Stimulated activated CD8-positive, alpha-beta memory T cell treated with anti-CD3 and anti-CD28 coated beads, Interleukin-12 subunit alpha, Interleukin-12 subunit beta, amount 100 ng/mL, for 24 hours (primary cell): ENCODE results near the gene DDHD1.
"Not testable (repeated sequence)": the region's sequence is repeated elsewhere in the genome, so short reads cannot be mapped to it uniquely, and the experiment has no call there.

ENCODE experiments used
- DNase-seq: peaks from one replicate; pipeline ENCODE4 v3.0.0-alpha.2; 2020; ENCODE audit errors: extremely low read depth

The DDHD1 gene

DNA sequence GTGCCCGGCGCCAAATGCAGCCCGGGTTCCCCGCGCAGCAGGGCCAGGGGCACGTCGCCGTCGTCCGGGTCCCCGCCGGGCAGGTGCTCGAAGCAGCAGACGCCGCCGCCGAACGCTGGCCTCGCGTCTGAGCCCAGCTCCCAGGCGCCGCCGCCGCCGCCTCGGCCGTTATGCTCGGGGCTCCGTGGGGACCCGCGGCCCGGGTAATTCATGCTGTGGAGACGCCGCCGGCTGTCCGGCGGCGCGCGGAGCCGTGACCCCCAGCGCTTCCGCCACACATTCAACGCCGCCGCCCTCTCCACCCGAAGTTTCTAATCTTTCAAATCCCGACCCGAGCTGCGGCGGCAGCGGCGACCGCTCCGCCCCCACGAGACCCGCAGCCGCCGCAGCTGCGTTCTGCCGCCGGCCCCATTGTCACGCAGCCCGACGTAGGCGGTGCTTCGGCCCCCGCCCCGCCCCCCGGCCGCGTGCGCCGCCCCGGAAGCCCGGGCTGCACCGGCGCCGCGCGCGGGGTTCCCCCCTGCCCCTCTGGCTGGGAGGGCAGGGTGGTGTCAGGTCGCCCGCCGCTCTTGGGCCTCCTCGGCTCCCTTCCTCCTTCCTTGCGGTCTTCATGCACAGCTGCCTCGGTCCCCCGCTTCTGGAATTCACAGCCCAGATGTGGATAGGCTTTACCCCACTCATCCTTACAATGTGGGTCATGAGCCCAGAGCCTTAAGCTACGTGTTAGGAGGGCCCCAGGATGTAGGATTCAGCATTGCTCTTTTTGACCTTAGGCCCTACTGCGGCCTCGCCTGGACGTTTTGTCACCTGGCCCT, at the start of gene DDHD1:
Gene DDHD1, minus strand, starts transcription at position 437 of the 815 bp plus-strand sequence. Its CDS starts 225 bp downstream, at position 212.
- peak; percentile 59 for DNase-seq

DNA sequence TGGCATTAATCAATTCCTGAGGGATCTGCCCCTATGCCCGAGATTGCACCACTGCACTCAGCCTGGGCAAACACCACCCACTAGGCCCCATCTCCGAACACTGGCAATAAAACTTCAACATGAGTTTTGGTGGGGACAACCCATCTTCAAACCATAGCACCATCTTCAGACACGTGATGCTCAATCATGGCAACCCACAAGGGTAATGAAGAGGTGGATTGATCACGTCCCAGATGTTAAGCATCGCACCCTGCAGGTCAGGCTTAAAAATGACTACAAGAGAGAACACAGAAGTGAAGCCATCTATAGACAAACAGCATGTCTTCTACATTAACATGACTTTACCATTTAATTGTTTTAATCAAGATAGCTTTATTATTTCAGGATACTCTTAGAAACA, 42.8 kb upstream of the DDHD1 start:
- DNase-seq = no peak

GRCh38 chr14:53193193-53193592, 40.1 kb upstream of the DDHD1 start:
- DNase-seq = no peak

GRCh38 chr14:53192052-53192760, 39.1 kb upstream of the DDHD1 start:
- no peak for DNase-seq

DNA sequence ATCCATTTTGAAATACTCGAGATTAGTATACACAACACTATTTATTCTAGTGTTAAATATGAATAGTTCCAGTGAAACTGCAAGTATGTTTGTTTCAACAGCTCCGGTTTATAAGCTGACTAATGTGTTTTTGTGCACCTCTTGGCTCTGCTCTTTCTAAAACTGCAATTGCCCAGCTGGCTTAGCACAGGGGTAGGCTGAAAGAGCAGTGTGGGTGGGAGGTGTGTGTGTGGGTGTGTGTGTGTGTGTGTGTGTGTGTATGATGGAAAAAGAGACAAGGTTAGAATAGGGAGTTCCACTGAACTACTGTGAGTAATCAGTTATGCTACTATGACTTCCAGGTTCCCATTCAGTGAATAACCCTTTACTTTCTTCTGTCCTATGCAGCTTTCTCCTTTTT, 37.8 kb upstream of the DDHD1 start:
- DNase-seq = no peak

DNA sequence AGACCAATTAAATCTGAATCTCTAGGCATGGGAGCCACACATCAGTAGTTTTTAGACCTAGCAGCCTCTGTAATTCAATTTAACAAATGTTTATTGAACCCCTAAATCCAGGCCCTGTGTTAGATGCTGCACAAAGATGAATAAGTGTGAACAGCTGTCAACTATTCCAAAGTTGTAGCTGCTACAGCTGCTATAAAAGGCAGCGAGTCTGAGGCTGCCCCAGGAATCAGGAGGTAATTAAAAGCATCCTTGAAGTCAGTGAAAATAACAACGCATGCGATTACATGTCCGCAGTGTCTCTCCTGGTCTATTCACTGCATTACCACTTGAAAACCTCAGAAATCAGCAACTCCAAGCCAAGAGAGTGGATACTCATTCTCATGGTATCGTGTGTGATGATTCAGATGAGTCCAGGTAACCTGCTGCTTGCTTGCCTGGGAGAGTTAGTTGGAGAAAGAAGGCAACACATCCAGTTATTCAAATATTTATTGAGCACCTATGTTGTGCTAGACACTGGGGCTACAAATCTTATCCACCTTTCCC, 34.9 kb upstream of the DDHD1 start:
- DNase-seq = no peak

- DNase-seq = no peak
Measured at GRCh38 chr14:53186532-53186931, 33.4 kb upstream of the DDHD1 start.

- DNase-seq = no peak
Measured at GRCh38 chr14:53183611-53184010, 30.5 kb upstream of the DDHD1 start.

GRCh38 chr14:53183056-53183455, 29.9 kb upstream of the DDHD1 start:
- DNase-seq = no peak

DNA sequence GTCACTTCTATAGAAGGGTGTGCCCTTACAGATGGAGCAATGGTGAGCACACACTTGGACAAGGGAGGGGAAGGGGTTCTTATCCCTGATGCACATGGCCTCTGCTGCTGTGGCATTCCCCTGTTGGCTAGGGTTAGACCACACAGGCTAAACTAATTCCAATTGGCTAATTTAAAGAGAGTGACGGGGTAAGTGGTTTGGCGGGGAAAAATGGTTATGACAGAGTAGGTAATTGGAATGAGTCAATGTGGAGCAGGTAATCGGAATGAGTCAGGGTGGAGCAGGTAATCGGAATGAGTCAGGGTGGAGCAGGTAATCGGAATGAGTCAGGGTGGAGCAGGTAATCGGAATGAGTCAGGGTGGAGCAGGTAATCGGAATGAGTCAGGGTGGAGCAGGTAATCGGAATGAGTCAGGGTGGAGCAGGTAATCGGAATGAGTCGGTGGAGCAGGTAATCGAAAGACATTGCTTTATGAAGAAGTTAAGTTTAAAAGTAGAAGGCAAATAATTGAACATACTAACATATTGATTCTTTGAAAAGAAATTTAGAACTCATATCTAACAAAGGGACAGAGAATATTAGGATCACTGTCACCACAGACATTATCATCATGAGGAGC, 28.4 kb upstream of the DDHD1 start:
- DNase-seq = not testable (repeated sequence)

- DNase-seq = peak; percentile 23
Measured at GRCh38 chr14:53180272-53181221, 27.4 kb upstream of the DDHD1 start.

DNA sequence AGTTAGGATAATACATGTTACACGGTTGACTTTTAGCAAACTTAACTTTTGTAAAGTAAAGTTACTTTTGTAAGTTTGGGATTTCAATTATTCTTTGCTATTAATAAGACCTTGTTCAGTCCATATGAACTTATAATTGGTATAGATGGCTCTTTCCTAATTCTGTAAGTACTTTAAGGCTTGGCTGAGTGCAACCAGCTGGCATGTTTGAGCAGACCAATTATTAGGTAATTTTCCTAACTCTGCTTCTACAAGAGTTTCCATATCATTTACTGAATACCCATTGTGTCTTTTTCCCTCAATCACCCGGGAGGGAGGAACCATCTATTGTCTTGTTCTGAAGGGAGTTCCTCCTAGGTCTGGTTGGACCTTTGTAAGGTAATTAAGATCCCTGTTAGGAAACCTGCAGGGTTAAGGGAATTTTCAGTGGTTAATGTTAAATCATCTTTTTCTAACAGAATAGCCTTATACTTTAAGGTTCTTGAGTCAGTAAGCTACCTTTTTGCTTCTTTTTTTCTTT, 26.4 kb upstream of the DDHD1 start:
- DNase-seq = not testable (repeated sequence)

DNA sequence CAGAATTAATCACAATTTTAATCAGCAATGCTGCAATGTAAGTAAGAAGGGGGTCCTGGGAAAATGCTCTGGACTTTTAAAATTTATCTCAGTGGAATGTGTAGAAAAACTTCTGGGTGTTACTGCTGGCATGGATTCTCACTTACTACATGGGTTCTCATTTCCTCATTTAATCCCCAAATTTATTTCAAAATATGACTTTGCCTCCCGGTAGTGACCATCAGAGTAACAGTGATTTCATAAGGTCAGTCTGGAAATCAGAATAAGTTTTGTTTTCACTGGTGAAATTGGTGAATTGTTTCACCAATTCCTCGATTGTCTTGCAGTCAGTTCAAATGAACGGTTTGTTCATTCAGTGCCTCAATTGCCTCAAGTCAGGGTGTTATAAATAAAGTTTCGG, 22.3 kb upstream of the DDHD1 start:
- DNase-seq = no peak

GRCh38 chr14:53174918-53175317, 21.8 kb upstream of the DDHD1 start:
- no peak for DNase-seq

GRCh38 chr14:53168786-53169185, 15.7 kb upstream of the DDHD1 start:
- DNase-seq = no peak

GRCh38 chr14:53167602-53168328, 14.6 kb upstream of the DDHD1 start:
- no peak for DNase-seq

DNA sequence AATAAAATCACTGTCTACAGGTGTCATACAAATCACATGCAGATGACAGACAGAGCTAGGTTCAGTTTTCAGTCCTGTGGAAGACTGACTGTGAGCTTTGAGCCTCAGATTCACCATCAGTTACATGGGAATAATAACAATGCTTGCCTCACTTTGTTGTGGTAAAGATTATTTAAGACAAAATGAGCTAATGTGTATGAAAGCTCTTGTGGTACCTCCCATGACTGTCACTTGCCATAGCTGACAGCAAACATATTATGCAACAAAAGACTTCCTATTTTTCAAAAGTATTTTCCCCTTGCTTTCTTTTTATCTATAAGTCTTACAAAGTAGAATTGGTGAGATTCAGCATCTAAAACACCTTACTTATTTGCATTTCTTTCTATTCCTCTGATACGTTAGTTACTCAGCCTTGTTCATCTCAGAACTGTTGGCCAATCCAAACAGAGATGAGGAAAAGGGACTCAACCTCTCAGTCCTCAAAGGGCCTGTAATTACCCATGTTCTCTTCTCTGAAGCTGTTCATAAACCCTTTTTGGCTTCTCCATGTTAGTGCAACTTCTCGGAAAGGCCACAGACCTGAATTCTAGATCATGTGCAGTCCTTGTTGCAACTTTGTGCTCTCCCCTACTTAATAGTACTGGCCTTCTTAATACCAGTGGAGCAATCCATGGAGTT, 8.8 kb upstream of the DDHD1 start:
- no peak for DNase-seq

DNA sequence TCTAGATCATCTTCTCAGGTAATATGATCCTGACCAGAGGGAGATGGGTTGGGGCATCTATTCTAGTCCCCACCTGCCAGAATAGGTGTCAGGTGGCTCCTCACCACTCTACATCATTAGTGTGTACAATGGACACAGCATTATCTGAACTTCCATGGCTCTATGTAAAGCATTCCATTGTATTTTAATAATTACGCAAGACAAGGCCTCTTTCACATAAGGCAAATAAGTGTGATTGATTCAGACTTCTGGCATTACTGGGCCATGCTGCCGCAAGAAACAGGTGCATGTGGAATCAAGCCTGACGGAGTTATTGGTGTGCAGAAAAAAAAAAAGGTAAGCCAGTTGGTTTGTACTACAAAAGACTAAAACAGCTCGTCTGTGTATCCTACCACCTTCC, 3.1 kb upstream of the DDHD1 start:
- DNase-seq = no peak

- DNase-seq = no peak
Measured at GRCh38 chr14:53153702-53154112, 584 bp upstream of the DDHD1 start.
